ENCODE results near the gene TRAPPC2L. TPM values are rescaled to one million over a fixed set of nuclear protein-coding genes. Genes with fewer than 3 reads are reported as not detected.

TRAPPC2L gene
- total RNA-seq, 1 experiment from 2014 or later: 82.0 TPM

DNA sequence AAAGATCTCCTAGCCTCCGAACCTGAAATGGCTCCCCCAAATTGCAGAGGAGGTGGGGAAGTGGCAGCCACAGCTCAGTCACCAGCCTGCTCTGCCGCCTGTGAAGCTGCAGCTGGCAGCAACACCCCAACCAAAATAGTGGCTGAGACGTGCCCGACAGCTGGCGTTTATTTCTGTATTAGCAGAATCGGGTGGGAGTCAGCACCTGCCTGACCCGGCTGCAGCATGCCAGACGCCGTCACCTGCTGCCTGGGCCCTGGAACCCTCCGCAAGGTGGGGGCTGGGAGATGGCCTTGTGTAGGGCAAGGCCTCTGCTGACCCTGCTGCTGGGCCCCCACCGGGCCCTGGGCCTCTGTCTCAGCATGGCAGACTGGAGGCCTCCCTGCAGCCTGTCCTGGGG is 27.0 kb downstream of the TRAPPC2L start:
- Mint-ChIP-seq H3K36me3 (no peaks in the 10 kb centered on the region), H3K4me1 (no peaks in the 10 kb centered on the region), H3K27me3 (ENCODE audit: low read depth) (no peaks in the 10 kb centered on the region; the same call in 1 of the 2 replicates), H3K9me3 (no peaks in the 10 kb centered on the region), H3K4me3 (no peak overlapping the region), H3K27ac (no peak overlapping the region)
- ATAC-seq (no peak), DNase-seq (ENCODE audit: low spot score) (no peak)
- TF ChIP-seq, protein P1, sequence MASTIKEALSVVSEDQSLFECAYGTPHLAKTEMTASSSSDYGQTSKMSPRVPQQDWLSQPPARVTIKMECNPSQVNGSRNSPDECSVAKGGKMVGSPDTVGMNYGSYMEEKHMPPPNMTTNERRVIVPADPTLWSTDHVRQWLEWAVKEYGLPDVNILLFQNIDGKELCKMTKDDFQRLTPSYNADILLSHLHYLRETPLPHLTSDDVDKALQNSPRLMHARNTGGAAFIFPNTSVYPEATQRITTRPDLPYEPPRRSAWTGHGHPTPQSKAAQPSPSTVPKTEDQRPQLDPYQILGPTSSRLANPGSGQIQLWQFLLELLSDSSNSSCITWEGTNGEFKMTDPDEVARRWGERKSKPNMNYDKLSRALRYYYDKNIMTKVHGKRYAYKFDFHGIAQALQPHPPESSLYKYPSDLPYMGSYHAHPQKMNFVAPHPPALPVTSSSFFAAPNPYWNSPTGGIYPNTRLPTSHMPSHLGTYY (CRISPR knock-in tag; IDR thresholded peaks at IDR 0.05): no peak
- TF ChIP-seq CREM (CRISPR knock-in tag; IDR thresholded peaks at IDR 0.05) (no peak), ETV6 (CRISPR knock-in tag; IDR thresholded peaks at IDR 0.05) (no peak), ZNF671 (CRISPR knock-in tag; IDR thresholded peaks at IDR 0.05) (no peak), NFYB (CRISPR knock-in tag; conservative IDR thresholded peaks at IDR 0.05; ENCODE audit: low read depth) (no peak), SMAD4 (CRISPR knock-in tag; IDR thresholded peaks at IDR 0.05) (no peak), CREB1 (CRISPR knock-in tag; IDR thresholded peaks at IDR 0.05) (no peak), NR2C2 (CRISPR knock-in tag; IDR thresholded peaks at IDR 0.05) (no peak), FOXP1 (CRISPR knock-in tag; IDR thresholded peaks at IDR 0.05; ENCODE audit: borderline replicate concordance) (no peak), IRF2 (CRISPR knock-in tag; IDR thresholded peaks at IDR 0.05; ENCODE audit: borderline replicate concordance, low read depth) (no peak), FOXJ3 (CRISPR knock-in tag; IDR thresholded peaks at IDR 0.05; ENCODE audit: borderline replicate concordance) (no peak), SMAD3 (CRISPR knock-in tag; IDR thresholded peaks at IDR 0.05; ENCODE audit: borderline replicate concordance) (no peak), HMGA2 (CRISPR knock-in tag; IDR thresholded peaks at IDR 0.05) (no peak), ZNF232 (CRISPR knock-in tag; IDR thresholded peaks at IDR 0.05) (no peak)
- TF ChIP-seq, protein P2, sequence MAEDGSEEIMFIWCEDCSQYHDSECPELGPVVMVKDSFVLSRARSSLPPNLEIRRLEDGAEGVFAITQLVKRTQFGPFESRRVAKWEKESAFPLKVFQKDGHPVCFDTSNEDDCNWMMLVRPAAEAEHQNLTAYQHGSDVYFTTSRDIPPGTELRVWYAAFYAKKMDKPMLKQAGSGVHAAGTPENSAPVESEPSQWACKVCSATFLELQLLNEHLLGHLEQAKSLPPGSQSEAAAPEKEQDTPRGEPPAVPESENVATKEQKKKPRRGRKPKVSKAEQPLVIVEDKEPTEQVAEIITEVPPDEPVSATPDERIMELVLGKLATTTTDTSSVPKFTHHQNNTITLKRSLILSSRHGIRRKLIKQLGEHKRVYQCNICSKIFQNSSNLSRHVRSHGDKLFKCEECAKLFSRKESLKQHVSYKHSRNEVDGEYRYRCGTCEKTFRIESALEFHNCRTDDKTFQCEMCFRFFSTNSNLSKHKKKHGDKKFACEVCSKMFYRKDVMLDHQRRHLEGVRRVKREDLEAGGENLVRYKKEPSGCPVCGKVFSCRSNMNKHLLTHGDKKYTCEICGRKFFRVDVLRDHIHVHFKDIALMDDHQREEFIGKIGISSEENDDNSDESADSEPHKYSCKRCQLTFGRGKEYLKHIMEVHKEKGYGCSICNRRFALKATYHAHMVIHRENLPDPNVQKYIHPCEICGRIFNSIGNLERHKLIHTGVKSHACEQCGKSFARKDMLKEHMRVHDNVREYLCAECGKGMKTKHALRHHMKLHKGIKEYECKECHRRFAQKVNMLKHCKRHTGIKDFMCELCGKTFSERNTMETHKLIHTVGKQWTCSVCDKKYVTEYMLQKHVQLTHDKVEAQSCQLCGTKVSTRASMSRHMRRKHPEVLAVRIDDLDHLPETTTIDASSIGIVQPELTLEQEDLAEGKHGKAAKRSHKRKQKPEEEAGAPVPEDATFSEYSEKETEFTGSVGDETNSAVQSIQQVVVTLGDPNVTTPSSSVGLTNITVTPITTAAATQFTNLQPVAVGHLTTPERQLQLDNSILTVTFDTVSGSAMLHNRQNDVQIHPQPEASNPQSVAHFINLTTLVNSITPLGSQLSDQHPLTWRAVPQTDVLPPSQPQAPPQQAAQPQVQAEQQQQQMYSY (CRISPR knock-in tag; IDR thresholded peaks at IDR 0.05): no peak
- TF ChIP-seq, protein P3, sequence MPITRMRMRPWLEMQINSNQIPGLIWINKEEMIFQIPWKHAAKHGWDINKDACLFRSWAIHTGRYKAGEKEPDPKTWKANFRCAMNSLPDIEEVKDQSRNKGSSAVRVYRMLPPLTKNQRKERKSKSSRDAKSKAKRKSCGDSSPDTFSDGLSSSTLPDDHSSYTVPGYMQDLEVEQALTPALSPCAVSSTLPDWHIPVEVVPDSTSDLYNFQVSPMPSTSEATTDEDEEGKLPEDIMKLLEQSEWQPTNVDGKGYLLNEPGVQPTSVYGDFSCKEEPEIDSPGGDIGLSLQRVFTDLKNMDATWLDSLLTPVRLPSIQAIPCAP (CRISPR knock-in tag; IDR thresholded peaks at IDR 0.05): no peak
- TF ChIP-seq, protein P4, sequence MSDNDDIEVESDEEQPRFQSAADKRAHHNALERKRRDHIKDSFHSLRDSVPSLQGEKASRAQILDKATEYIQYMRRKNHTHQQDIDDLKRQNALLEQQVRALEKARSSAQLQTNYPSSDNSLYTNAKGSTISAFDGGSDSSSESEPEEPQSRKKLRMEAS (CRISPR knock-in tag; IDR thresholded peaks at IDR 0.05): no peak
- TF ChIP-seq, protein P5, sequence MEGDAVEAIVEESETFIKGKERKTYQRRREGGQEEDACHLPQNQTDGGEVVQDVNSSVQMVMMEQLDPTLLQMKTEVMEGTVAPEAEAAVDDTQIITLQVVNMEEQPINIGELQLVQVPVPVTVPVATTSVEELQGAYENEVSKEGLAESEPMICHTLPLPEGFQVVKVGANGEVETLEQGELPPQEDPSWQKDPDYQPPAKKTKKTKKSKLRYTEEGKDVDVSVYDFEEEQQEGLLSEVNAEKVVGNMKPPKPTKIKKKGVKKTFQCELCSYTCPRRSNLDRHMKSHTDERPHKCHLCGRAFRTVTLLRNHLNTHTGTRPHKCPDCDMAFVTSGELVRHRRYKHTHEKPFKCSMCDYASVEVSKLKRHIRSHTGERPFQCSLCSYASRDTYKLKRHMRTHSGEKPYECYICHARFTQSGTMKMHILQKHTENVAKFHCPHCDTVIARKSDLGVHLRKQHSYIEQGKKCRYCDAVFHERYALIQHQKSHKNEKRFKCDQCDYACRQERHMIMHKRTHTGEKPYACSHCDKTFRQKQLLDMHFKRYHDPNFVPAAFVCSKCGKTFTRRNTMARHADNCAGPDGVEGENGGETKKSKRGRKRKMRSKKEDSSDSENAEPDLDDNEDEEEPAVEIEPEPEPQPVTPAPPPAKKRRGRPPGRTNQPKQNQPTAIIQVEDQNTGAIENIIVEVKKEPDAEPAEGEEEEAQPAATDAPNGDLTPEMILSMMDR (IDR thresholded peaks at IDR 0.05): no peak
- TF ChIP-seq, protein P6, sequence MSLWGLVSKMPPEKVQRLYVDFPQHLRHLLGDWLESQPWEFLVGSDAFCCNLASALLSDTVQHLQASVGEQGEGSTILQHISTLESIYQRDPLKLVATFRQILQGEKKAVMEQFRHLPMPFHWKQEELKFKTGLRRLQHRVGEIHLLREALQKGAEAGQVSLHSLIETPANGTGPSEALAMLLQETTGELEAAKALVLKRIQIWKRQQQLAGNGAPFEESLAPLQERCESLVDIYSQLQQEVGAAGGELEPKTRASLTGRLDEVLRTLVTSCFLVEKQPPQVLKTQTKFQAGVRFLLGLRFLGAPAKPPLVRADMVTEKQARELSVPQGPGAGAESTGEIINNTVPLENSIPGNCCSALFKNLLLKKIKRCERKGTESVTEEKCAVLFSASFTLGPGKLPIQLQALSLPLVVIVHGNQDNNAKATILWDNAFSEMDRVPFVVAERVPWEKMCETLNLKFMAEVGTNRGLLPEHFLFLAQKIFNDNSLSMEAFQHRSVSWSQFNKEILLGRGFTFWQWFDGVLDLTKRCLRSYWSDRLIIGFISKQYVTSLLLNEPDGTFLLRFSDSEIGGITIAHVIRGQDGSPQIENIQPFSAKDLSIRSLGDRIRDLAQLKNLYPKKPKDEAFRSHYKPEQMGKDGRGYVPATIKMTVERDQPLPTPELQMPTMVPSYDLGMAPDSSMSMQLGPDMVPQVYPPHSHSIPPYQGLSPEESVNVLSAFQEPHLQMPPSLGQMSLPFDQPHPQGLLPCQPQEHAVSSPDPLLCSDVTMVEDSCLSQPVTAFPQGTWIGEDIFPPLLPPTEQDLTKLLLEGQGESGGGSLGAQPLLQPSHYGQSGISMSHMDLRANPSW (CRISPR knock-in tag; conservative IDR thresholded peaks at IDR 0.05; ENCODE audit: low read depth): no peak
- TF ChIP-seq, protein P7, sequence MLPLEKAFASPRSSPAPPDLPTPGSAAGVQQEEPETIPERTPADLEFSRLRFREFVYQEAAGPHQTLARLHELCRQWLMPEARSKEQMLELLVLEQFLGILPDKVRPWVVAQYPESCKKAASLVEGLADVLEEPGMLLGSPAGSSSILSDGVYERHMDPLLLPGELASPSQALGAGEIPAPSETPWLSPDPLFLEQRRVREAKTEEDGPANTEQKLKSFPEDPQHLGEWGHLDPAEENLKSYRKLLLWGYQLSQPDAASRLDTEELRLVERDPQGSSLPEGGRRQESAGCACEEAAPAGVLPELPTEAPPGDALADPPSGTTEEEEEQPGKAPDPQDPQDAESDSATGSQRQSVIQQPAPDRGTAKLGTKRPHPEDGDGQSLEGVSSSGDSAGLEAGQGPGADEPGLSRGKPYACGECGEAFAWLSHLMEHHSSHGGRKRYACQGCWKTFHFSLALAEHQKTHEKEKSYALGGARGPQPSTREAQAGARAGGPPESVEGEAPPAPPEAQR (CRISPR knock-in tag; IDR thresholded peaks at IDR 0.05): no peak
- POLR2A ChIA-PET: no interaction called here
- CTCF ChIA-PET: no interaction called here

Measured in WTC11 (cell line).